ENCODE results near the gene FSIP1.

Gene FSIP1

DNA sequence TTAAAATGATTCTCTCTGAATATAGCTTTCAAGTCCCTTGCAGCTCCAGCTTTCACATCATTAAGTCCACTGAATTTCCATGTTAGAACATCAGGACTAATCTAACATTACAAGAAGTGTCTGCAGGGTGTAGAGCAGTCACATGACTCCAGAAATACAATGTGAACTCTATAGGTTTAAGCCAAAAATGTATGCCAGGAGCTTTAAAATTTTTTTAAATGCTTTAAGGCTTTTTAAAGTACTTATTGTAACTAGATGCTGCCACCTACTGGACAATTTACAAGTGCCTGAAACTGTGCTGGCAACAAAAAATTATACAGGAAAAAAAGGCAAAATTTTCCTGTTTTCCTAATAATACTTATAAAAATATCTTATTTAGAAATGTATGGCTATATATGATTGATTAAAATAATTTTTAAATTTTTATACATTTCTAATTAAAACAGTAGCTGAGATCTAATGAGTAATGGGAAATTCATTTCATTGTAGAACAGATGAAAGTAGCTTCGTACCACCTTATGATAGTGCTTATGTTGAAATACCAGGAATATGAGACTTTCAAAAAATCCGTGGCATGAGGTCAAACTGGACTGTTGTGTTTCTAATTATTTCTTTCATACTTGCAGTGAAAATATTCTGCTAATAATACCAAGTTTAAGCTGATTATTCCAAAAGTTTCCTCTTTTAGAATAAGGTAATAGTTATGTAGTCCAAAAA, 25.7 kb downstream of the FSIP1 start:
- no peak for ATAC-seq

GRCh38 chr15:39752991-39753390, 29.6 kb downstream of the FSIP1 start:
- ATAC-seq (no peak), DNase-seq (no peak)

More for the DNA sequence above, 25.7 kb downstream of the FSIP1 start:
- DNase-seq: no peak

- DNase-seq: no peak
- ATAC-seq: no peak
Observed at GRCh38 chr15:39752246-39752645, 30.4 kb downstream of the FSIP1 start.

DNA sequence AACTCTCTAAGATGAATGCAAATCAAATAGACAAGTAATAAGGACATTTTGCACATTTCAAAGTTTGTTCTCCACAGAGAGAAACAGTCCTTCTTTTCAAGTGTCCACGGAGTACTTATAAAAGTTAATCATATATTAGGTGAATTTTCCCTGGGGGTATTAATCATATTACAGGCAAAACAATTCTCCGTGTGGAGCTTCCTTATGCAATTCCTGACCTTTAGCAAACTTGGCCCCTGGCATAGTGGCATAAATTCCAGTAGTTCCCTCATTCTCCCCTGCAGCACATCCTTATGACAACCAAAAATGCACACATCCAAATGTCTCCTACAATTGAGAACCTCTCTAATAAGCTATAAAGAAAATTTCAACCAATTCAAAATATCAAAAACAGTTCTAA, 34.4 kb downstream of the FSIP1 start:
- DNase-seq (no peak), ATAC-seq (no peak)

DNA sequence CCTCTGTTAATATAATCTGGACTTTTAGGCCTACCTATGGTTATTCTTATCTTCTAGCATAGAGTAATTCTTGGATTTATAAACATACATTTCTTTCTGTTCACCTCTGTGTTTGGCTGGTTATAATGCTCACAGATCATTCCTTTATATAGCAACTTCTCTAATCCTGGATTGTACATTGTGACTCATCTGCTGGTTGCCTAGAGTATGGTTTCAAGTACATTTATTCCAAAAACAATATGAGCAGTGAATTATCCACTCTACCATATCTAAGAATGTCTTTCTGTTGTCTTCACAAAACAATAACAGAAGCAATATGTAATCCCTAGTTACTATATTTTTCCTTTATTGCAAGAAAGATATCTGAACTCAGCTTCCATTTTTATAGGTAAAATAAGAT, 35.3 kb downstream of the FSIP1 start:
- no peak for ATAC-seq

GRCh38 chr15:39746714-39747276, 35.8 kb downstream of the FSIP1 start:
- ATAC-seq (no peak), DNase-seq (no peak)

More for the DNA sequence above, 35.3 kb downstream of the FSIP1 start:
- DNase-seq: no peak

DNA sequence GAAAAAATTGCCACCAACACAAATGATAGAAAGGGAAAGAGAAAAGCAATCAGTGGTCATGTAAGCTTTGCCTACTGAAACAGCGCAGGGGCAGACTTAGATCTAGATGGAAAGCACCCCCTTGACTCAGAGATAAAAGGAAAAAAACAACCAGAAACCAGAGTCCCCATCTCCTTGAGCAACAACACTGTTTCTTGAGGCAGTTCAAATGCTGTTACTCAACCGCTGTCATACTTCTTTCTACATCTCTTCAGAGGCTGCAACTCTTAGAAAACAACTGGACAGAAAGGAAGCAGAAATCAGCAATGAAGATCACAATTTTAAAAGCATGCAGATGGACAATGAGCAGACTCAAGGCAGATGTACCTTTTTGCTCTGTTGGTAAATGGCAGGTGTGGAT, 36.5 kb downstream of the FSIP1 start:
- ATAC-seq (no peak), DNase-seq (no peak)

DNA sequence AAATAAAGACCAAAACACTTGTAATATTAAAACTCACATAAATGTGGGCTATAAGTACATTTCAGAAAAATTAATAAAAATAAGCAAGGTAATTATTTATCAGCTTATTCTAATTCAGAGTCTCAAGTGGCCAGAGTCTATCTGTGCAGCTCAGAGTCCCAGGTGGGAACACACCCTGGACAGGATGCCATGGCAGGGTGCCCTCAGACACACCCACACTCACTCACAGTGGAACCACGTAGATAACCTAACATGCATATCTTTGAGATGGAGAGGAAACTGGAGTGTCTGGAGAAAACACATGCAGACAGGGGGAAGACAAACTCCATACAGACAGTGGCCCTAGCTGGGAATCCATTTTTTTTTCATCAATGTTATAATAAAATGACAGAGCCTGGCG, 37.2 kb downstream of the FSIP1 start:
- no peak for ATAC-seq
- DNase-seq: no peak

DNA sequence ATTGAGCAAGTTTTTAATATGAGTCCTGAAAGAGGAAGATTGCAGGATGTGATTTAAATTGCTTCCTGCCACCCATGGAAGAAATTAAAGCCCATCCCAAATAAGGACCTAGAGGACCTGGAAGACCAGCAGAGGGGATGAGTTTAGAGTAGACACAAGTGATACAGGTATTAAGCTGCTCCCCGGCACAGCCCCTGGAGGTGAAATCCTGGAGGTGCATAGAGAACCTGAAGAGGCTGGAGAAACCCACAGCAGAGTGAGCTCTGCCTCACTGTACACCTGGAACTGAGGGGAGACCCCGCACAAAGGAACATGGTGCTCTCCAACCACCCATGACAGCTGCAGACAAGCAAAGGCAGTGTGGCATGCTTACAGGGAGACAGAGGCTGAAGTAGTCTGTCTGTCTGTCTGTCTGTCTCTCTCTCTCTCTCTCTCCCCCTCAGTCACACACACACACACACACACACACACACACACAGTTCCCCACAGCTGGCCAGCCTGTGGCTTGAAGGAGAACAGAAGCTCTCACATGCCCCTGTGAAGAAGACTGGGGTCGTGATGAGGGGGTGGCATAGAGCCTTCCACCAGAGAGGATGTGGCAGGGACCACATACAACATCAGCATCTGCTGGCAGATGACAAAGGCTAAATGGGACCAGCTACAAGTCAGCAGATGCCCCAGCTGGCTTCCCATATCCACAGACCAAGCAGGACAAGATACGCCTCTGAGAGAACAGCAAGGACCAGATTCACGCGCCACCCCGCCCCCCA, 38.1 kb downstream of the FSIP1 start:
- ATAC-seq (no peak), DNase-seq (no peak)

GRCh38 chr15:39743611-39744010, 39.0 kb downstream of the FSIP1 start:
- ATAC-seq (no peak), DNase-seq (no peak)

DNA sequence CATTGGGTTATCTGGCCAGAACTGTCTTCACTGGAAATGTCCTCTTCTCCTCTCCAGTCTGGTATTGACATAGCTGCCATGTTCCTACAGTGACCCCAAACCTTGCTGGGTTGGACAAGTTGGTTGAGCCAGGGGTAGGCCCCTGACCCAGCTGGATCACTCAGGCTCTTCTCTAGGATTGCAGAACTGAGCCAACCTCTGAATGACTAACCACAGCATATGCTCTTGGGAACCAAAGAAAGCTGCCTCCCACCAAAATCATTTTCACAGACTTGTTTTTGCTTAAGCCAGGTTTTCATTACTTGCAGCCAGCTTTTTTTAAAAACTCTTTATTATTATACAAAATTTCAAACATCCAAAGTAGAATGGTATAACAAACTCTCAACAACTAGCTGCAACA, 41.4 kb downstream of the FSIP1 start:
- ATAC-seq (no peak), DNase-seq (no peak)

GRCh38 chr15:39738998-39739397, 43.6 kb downstream of the FSIP1 start:
- DNase-seq: no peak
- ATAC-seq: no peak

DNA sequence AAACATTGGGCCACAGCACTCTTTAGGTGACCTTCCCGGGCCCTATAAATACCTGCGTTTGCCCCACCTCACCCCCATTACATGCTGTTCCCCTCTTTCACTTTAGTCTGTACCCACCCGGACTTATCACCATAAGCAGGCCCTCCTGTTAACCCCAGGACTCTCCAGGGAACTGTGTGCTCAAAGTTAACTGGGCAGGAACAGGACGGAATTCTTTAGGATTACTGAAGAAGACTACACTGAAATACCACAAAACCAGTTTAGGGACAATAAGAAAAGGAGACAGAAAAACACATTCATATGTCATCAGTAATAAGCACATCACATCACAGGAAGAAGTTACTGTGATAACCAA, 45.5 kb downstream of the FSIP1 start:
- ATAC-seq: no peak
- DNase-seq: no peak

GRCh38 chr15:39736412-39737195, 46.0 kb downstream of the FSIP1 start:
- ATAC-seq (no peak), DNase-seq (no peak)

- ATAC-seq (no peak), DNase-seq (no peak)
Observed at GRCh38 chr15:39735120-39735717, 47.4 kb downstream of the FSIP1 start.

- ATAC-seq (no peak), DNase-seq (no peak)
Observed at GRCh38 chr15:39731266-39731665, 51.4 kb downstream of the FSIP1 start.

DNA sequence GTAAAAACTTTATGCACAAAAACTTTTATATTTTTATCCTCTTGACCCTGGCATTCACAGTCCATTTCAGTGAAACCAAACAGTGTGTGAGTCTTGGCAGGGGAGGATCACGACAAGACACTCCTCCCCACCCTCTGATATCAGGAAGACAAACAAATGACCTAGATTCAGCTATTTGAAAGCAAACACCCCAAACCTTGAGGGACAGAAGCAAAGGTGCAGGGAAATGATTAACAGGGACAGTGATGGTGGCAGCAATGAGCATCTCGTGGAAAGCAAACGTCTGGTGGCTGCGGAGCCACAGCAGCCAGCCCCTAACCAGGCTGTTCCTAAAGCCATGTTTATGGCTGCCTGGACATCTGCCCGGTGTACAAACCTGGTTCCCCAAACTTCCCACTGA, 52.1 kb downstream of the FSIP1 start:
- no peak for DNase-seq
- ATAC-seq: no peak

DNA sequence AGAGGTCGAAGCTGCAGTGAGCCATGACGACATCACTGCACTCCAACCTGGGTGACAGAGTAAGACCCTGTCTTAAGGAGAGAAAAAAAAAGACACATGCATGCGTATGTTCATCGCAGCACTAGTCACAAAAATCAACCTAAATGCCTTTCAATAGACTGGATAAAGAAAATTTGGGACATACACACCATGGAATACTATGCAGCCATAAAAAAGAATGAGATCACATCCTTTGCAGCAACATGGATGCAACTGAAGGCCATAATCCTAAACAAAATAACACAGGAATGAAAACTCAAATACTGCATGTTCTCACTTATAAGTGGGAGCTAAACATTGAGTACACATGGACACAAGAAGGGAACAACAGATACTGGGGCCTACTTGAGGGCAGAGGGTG, 53.1 kb downstream of the FSIP1 start:
- no peak for ATAC-seq
- DNase-seq: no peak

DNA sequence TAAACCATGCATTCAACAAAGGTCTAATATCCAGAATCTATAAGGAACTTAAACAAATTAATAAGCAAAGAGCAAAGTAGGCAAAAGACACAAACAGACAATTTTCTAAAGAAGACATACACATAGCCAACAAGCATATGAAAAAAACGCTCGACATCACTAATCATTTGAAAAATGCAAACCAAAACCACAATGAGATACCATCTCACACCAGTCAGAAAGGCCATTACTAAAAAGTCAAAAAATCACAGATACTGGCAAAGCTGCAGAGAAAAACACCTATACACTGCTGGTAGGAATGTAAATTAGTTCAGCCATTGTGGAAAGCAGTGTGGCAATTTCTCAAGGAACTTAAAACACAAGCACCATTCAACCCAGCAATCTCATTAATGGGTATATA, 53.8 kb downstream of the FSIP1 start:
- DNase-seq (no peak), ATAC-seq (no peak)

- DNase-seq (no peak), ATAC-seq (no peak)
Observed at GRCh38 chr15:39721893-39722292, 60.7 kb downstream of the FSIP1 start.

- DNase-seq (no peak), ATAC-seq (no peak)
Observed at GRCh38 chr15:39720621-39721611, 61.7 kb downstream of the FSIP1 start.
